Kidney (tissue), 14 donors: ENCODE results near the gene LEMD1. TPM values are rescaled to one million over a fixed set of nuclear protein-coding genes. Genes with fewer than 3 reads are reported as not detected.

ENCODE experiments used
- DNase-seq, 5 donors: peaks; one replicate each; pipeline ENCODE4 v3.0.0-alpha.2; 2013 to 2020
- FAIRE-seq: peaks from 2 replicates; lab custom pipeline; 2012; peaks lifted over from hg19 to GRCh38; lab: Jason Lieb, UNC
- H3K27ac ChIP-seq, 2 donors: one replicate each; pipeline ENCODE4 v1.7.0; 2013; ENCODE audit warnings: low read depth in 2 of 2, low read length in 2 of 2, inconsistent platforms in 1 of 2
- H3K27me3 ChIP-seq: one replicate; pipeline ENCODE4 v1.7.1; 2013; ENCODE audit warnings: low read length, inconsistent platforms; ENCODE audit not compliant: control insufficient read depth, insufficient read depth
- H3K36me3 ChIP-seq, 3 donors: one replicate each; pipeline versions ENCODE4 v1.7.0 to v1.7.1; 2013; ENCODE audit warnings: low read length in 3 of 3, control low read depth in 1 of 3, inconsistent platforms in 1 of 3; ENCODE audit not compliant: insufficient read depth in 3 of 3, control insufficient read depth in 2 of 3
- H3K4me1 ChIP-seq, 3 donors: one replicate each; pipeline versions ENCODE4 v1.7.0 to v1.7.1; 2013; ENCODE audit warnings: low read length in 3 of 3, inconsistent platforms in 1 of 3, low read depth in 1 of 3; ENCODE audit not compliant: control insufficient read depth in 2 of 3, insufficient read depth in 2 of 3
- H3K4me3 ChIP-seq, 3 donors: one replicate each; pipeline versions ENCODE4 v1.7.0 to v1.8.1; 2013; ENCODE audit warnings: low read length in 3 of 3, control low read depth in 1 of 3, inconsistent platforms in 1 of 3
- H3K9ac ChIP-seq, 3 donors: one replicate each; pipeline versions ENCODE4 v1.7.0 to v1.7.1; 2013; ENCODE audit warnings: low read length in 3 of 3, control low read depth in 1 of 3, inconsistent platforms in 1 of 3
- H3K9me3 ChIP-seq, 3 donors: one replicate each; pipeline versions ENCODE4 v1.7.0 to v1.7.1; 2013; ENCODE audit warnings: low read length in 3 of 3, control low read depth in 1 of 3, inconsistent platforms in 1 of 3; ENCODE audit not compliant: control insufficient read depth in 2 of 3, insufficient read depth in 1 of 3
- CTCF ChIP-seq: IDR thresholded peaks from 3 replicates; pipeline ENCODE4 v1.5.1; 2012; ENCODE audit warnings: mild to moderate bottlenecking, moderate library complexity, borderline replicate concordance; ENCODE audit not compliant: insufficient read depth; ENCODE audit errors: extremely low read depth
- intact Hi-C: fragments of 100-400 bp; cut with DNase I; formaldehyde crosslinking; loops from one replicate; pipeline ENCODE4 v1.11.1; 2022
- polyA plus RNA-seq: library from polyadenylated mRNA; stranded (reverse); fragments of 350-450 nt; fragmentation: Illumina TruSeq; extraction: RNeasy Lipid Tissue Mini Kit (QIAGEN cat#74804); gene quantifications from one replicate; pipeline ENCODE4 v1.2.3, GENCODE V29; 2014; ENCODE audit warnings: low read depth, low replicate concordance; ENCODE audit not compliant: insufficient read depth
- total RNA-seq: library from RNA; stranded (reverse); fragmentation: NEBNext Ultra II Directional; extraction: Animal tissue kit (Norgen Biotek cat#: 25700); gene quantifications from one replicate; pipeline ENCODE4 v1.2.1, GENCODE V29; 2021
- donor health status: control.
- donor health status: control.
- donor health status: control.
- donor health status: control.
- donor health status: control.
- donor health status: DM: yes; HTN: yes; CAD: no.
- donor health status: Normal renal cell carcinoma (clear cell type).

The LEMD1 gene
- total and polyA plus RNA-seq, 2 donors from 2014 or later = 6.5 TPM; not detected in 1

GRCh38 chr1:205338011-205338410 lies 83.8 kb downstream of the LEMD1 start:
- Histone ChIP-seq H3K4me1 (no peaks in the 10 kb centered on the region), H3K36me3 (no peaks in the 10 kb centered on the region), H3K9ac (no peak overlapping the region), H3K9me3 (no peaks in the 10 kb centered on the region), H3K4me3 (no peak overlapping the region), H3K27me3 (no peaks in the 10 kb centered on the region), H3K27ac (no peak overlapping the region)
- intact Hi-C loops = no loop called here
- TF ChIP-seq CTCF = no peak
- DNase-seq (no peak), FAIRE-seq (no peak)

- DNase-seq (no peak), FAIRE-seq (no peak)
- Histone ChIP-seq H3K27me3 (no peaks in the 10 kb centered on the region), H3K4me3 (no peak overlapping the region), H3K27ac (no peak overlapping the region), H3K36me3 (no peaks in the 10 kb centered on the region), H3K9me3 (no peaks in the 10 kb centered on the region), H3K9ac (no peak overlapping the region), H3K4me1 (peaks cover 0 to 2% (median 0%) of the 10 kb centered on the region in 3 donors)
- TF ChIP-seq CTCF = no peak
- intact Hi-C loops = no loop called here
Observed at GRCh38 chr1:205337481-205337880, 84.4 kb downstream of the LEMD1 start.

GRCh38 chr1:205335692-205336091 lies 86.2 kb downstream of the LEMD1 start:
- no peaks in the 10 kb centered on the region for H3K27me3 ChIP-seq
- peaks cover 0 to 10% (median 8%) of the 10 kb centered on the region in 3 donors for H3K4me1 ChIP-seq
- DNase-seq (peak; percentile 90 to 94 (median 91)), FAIRE-seq (no peak)
- no peak overlapping the region for H3K27ac ChIP-seq
- no peaks in the 10 kb centered on the region for H3K36me3 ChIP-seq
- no peak overlapping the region for H3K4me3 ChIP-seq
- TF ChIP-seq CTCF = peak; percentile 95
- intact Hi-C loops = no loop called here
- no peaks in the 10 kb centered on the region for H3K9me3 ChIP-seq
- H3K9ac ChIP-seq = no peak overlapping the region
